Measurements from ENCODE around the gene UQCC2.

Gene UQCC2

GRCh38 chr6:33733709-33734007 is 22.2 kb upstream of the UQCC2 start:
- Histone ChIP-seq H3K4me3 (ENCODE audit: low read length) (no peak overlapping the region), H3F3A (ENCODE audit: control insufficient read depth, insufficient read depth) (no peaks in the 10 kb centered on the region), H3K4me1 (ENCODE audit: control insufficient read depth, low read length) (no peaks in the 10 kb centered on the region), H3K36me3 (ENCODE audit: control insufficient read depth, low read length) (no peaks in the 10 kb centered on the region), H4K20me1 (ENCODE audit: control insufficient read depth, insufficient read depth, low read depth, low read length) (no peaks in the 10 kb centered on the region), H3K27ac (ENCODE audit: low read depth, low read length) (no peak overlapping the region), H3K79me2 (ENCODE audit: control insufficient read depth, low read length) (no peaks in the 10 kb centered on the region), H3K4me2 (ENCODE audit: low read length) (no peak overlapping the region), H3K9me3 (ENCODE audit: control insufficient read depth, insufficient read depth, low read length) (no peaks in the 10 kb centered on the region), H3K9me2 (replicated peaks; ENCODE audit: control insufficient read depth, low read length) (no peaks in the 10 kb centered on the region), H3K27me3 (ENCODE audit: control insufficient read depth, low read length) (peaks cover 5% of the 10 kb centered on the region)
- no peak for TF ChIP-seq CTCF (IDR thresholded peaks at IDR 0.05; ENCODE audit: low read depth, low read length, poor library complexity, severe bottlenecking)
- TF ChIP-seq EZH2phosphoT487 (IDR thresholded peaks at IDR 0.05; ENCODE audit: borderline replicate concordance, low read length) = no peak

- Histone ChIP-seq H3K9me3 (ENCODE audit: control insufficient read depth, insufficient read depth, low read length) (no peaks in the 10 kb centered on the region), H3K4me3 (ENCODE audit: low read length) (no peak overlapping the region), H3K4me2 (ENCODE audit: low read length) (no peak overlapping the region), H3F3A (ENCODE audit: control insufficient read depth, insufficient read depth) (no peaks in the 10 kb centered on the region), H4K20me1 (ENCODE audit: control insufficient read depth, insufficient read depth, low read depth, low read length) (no peaks in the 10 kb centered on the region), H3K79me2 (ENCODE audit: control insufficient read depth, low read length) (no peaks in the 10 kb centered on the region), H3K27me3 (ENCODE audit: control insufficient read depth, low read length) (peaks cover 9% of the 10 kb centered on the region), H3K9me2 (replicated peaks; ENCODE audit: control insufficient read depth, low read length) (no peaks in the 10 kb centered on the region), H3K27ac (ENCODE audit: low read depth, low read length) (no peak overlapping the region), H3K4me1 (ENCODE audit: control insufficient read depth, low read length) (no peaks in the 10 kb centered on the region; the same call in 1 of the 2 replicates), H3K36me3 (ENCODE audit: control insufficient read depth, low read length) (no peaks in the 10 kb centered on the region)
- TF ChIP-seq CTCF (IDR thresholded peaks at IDR 0.05; ENCODE audit: low read depth, low read length, poor library complexity, severe bottlenecking) = no peak
- no peak for TF ChIP-seq EZH2phosphoT487 (IDR thresholded peaks at IDR 0.05; ENCODE audit: borderline replicate concordance, low read length)
Measured at GRCh38 chr6:33732817-33733708, 21.6 kb upstream of the UQCC2 start.

GRCh38 chr6:33732385-33732784 is 20.9 kb upstream of the UQCC2 start:
- Histone ChIP-seq H3K27ac (ENCODE audit: low read depth, low read length) (no peak overlapping the region), H3K4me1 (ENCODE audit: control insufficient read depth, low read length) (peaks cover 7% of the 10 kb centered on the region), H3K9me2 (replicated peaks; ENCODE audit: control insufficient read depth, low read length) (no peaks in the 10 kb centered on the region), H3K4me2 (ENCODE audit: low read length) (no peak overlapping the region), H3K4me3 (ENCODE audit: low read length) (no peak overlapping the region), H3K36me3 (ENCODE audit: control insufficient read depth, low read length) (no peaks in the 10 kb centered on the region), H4K20me1 (ENCODE audit: control insufficient read depth, insufficient read depth, low read depth, low read length) (no peaks in the 10 kb centered on the region), H3F3A (ENCODE audit: control insufficient read depth, insufficient read depth) (no peaks in the 10 kb centered on the region), H3K27me3 (ENCODE audit: control insufficient read depth, low read length) (peaks cover 14% of the 10 kb centered on the region), H3K9me3 (ENCODE audit: control insufficient read depth, insufficient read depth, low read length) (no peaks in the 10 kb centered on the region), H3K79me2 (ENCODE audit: control insufficient read depth, low read length) (no peaks in the 10 kb centered on the region)
- TF ChIP-seq CTCF (IDR thresholded peaks at IDR 0.05; ENCODE audit: low read depth, low read length, poor library complexity, severe bottlenecking) (no peak), EZH2phosphoT487 (IDR thresholded peaks at IDR 0.05; ENCODE audit: borderline replicate concordance, low read length) (no peak)
